NCI-H2227 (cell line): Measurements from ENCODE around the gene KLF6.

Experiments used
- DNase-seq: peaks from one replicate; lab custom pipeline; 2025; ENCODE audit not compliant: unreplicated experiment; lab: John Stamatoyannopoulos, UW

Gene KLF6

DNA sequence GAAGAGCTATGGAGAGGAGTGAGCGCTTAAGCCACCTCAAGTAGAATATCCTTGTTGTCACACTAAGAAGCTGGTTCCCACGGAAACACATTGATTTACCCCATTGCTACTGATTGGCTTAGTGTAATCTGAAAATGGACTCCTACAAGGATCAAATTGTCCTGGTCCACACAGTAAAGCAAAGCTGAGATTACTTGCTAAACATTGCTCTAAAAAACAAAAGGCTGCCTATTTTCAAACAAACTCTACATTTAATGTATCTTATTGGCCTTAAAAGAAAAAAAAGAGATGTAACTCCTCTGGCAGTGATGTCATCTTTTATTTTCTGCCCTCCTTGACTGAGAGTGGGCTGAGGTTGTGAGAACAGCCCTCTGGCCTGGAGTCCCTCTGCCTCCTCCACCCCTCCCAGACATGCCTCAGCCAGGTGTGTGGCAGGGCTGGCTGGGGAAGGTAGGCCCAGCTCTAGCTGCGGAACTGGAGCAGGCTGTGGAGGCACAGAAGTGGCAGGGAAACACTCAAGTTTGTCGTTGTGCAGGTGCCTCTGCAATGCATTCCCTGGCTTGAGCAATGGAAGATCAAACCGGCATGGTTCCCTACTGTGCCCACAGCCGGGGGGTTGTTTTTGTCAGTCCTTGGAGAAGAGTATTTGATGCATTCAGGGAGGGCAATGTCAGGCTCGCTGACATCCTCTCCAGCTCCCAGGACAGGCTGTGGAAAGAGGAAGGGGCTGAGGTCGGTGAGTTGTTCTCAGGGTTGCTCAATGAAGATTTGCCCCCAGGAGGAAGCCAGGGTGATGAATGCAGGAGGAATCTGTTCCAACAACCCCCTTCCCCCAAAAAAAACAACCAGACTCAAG lies 9.1 kb downstream of the KLF6 start:
- DNase-seq: peak; percentile 25

GRCh38 chr10:3774814-3775695 lies 10.0 kb downstream of the KLF6 start:
- peak; percentile 80 for DNase-seq

- no peak for DNase-seq
Measured at GRCh38 chr10:3774018-3774813, 10.8 kb downstream of the KLF6 start.

GRCh38 chr10:3773460-3774017 lies 11.5 kb downstream of the KLF6 start:
- no peak for DNase-seq

DNA sequence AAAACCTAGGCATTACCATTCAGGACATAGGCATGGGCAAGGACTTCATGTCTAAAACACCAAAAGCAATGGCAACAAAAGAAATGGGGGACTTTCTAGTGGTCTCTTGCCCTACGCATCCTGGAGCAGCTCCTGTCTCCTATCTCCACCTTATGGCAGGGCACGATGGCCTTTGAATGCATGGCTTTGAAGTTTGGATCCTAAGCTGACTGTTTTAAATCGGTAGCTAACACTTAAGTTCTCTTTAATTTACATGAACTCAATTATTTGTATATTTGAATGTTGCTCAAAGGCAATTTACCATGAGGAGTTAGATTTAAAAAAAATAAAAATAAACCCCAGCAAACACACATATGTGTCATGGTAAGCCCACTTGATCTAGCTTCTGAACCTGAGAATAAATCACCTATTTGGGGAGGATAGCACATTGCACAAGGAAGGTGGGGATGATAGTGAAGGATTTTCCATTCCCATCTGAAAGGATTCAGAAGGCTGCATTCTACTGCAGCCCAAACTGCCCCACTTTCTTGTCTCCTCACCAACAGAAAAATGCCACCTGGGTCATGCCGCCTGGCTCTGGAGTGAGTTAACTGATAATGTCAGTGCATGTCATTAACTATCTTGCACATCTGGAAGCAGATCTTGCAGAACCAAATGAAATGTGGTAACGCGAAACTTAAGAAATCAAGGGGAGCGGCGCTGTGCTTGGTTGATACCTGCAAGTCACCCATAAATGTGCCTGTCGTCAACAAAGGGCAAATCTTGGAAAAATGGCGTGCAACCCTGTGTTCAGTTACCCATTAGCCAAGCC lies 12.4 kb downstream of the KLF6 start:
- no peak for DNase-seq

- no peak for DNase-seq
Measured at GRCh38 chr10:3770611-3771110, 14.3 kb downstream of the KLF6 start.

- no peak for DNase-seq
Measured at GRCh38 chr10:3769556-3769955, 15.5 kb downstream of the KLF6 start.

- DNase-seq: no peak
Measured at GRCh38 chr10:3766046-3766756, 18.8 kb downstream of the KLF6 start.

DNA sequence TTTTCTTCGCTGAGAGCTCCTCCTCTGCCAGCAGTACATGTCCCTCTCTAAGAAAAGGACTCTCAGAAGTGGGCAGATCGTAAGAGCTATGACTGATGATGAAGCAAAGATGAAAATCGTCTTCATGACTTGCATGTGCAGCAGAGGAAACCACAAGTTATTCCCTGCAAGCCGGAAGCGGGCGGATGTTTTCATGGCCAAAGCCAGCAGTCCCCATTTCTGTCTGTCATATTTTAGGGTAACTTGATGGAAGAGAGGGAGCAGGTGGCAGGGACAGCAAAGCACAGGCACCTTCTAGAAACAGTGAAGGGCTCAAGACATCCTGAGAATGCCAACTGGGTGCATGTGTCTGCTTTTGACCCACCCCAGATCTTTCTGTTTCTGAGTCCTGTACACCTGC lies 19.9 kb downstream of the KLF6 start:
- no peak for DNase-seq

- DNase-seq: no peak
Measured at GRCh38 chr10:3764626-3765112, 20.3 kb downstream of the KLF6 start.

DNA sequence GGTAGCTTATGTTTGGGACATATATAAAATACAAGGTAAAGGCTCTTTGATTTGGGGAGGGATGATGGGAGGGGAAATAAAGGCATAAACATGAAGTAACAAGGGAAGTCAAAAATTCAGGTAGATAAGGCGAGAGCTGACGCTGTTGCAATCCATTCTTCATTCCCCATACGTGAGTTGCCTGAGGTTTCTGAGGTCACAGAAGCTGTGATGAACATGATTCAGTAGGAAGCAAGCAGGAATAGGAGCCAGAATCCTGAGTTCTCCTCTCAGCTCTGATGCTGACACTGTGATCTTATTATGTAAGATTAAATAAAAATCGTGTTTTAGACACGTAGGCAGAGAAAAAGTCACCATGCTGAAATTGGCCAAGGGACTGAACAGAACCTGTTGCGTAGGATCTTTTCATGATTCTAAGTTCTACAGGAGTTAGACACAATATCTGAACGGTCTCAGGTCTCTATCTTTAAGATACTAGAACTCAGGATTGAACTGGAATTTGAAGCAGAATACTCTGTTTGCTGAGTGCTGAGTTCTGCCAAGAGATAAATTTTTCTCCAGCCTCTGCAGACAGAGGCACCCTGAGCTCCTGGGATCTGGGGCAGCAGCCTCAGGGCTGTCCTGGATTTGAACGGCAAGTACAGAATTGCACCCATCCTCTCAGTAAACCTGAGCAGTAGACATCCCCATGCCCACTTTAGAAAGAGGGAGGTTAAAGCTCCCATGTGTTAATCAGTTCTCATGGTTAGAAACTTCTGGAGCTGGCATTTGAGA lies 21.0 kb downstream of the KLF6 start:
- DNase-seq: no peak

DNA sequence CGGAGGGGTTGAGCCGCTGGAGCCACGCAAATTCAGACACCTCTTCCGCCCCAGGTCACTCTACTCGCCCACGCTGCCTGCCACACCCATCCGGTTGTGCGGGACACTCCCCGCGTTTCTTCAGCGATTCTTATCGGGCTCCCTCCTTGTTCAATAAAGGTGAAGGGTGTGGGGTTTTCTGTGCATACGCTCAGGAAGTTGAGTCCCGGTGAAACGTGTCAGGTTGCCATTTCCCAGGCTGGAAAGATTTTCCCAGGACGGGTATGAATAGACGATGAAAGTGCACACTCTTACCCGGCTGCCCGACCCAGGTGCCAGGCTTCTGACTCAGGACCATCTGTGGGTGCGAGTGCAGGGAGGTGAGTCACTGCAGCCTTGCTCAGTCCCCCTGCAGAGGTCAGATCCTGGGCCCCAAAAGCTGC lies 22.0 kb downstream of the KLF6 start:
- no peak for DNase-seq

GRCh38 chr10:3762309-3762708 lies 22.7 kb downstream of the KLF6 start:
- no peak for DNase-seq

- DNase-seq: no peak
Measured at GRCh38 chr10:3761904-3762303, 23.1 kb downstream of the KLF6 start.

DNA sequence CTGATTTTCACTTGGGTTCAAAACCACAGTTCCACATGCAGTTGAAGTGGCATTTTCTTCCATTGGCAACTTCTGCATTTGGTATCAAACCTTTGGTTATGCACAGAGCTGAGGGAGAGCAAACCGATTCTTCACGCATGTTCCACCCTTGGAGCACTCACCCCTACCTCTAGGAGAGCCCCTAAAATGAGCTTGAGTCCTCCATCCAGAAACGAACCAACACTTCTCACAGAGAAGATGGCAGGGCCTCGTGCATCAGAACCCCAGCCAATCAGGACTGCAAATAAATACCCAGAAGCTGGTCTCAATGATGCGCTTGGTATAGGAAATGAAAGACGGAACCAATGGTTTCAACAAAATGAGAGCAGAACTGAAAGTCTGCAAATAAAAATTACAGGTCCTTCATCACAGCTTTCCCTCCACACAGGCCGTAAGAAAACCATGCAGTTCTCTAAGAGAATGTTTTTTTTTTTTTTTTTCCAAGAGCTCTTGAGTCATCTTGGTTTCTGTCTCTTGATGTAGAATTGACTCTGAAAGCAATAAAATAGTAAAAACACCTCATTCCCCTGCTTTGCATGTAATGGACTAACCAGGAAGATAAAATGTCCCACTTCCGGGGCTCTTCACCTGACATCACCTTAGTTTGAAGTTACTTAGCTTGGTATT lies 23.9 kb downstream of the KLF6 start:
- DNase-seq: no peak

GRCh38 chr10:3760083-3760482 lies 24.9 kb downstream of the KLF6 start:
- no peak for DNase-seq

DNA sequence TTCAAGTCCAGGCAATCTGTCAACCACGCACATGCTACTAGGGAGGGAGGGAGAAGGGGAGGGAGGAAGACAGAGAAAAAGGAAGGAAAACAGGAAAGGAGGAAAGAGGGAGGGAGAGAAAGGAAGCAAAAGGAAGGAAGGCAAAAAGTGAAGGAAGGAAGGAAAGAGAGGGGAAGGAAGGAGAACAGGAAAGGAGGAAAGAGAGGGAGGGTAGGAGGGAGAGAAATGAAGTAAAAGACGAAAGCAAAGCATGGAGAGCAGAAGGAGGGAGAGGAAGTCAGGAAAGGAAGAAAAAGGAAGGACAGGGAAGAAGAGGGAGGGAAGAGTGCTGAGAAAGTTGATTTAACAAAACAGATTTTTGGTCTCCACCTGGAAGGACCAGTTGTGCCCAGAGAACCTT lies 25.6 kb downstream of the KLF6 start:
- no peak for DNase-seq

DNA sequence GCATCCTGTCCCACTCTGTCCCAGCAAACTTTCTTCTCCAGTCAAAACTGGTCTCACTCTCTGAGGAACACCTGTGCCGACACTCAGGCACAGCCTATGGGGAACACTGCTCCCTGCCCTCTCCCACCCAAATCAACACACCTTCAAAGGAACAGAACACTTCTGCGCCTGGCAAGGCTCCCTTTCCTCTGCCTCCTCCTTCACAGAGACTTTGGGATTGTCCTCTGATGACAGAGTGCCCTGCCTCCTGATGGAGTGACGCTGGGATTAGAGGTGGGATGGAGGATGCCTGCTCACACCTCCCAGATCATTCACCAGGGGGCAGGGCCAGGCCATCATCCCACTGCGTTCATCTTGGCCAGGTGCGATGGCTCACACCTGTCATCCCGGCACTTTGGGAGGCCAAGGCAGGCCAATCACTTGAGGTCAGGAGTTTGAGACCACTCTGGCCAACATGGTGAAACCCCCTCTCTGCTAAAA lies 26.5 kb downstream of the KLF6 start:
- DNase-seq: no peak
